HepG2 (cell line): ENCODE results near the gene CATSPERD. TPM values are rescaled to one million over a fixed set of nuclear protein-coding genes. Genes with fewer than 3 reads are reported as not detected.

Source experiments
- ATF7-NPFF ChIP-seq: sonication (generic); formaldehyde crosslinking; IDR thresholded peaks from 2 replicates; pipeline ENCODE4 v1.8.1; 2023; ENCODE audit warnings: mild to moderate bottlenecking, low read depth, missing genetic modification reagents, moderate library complexity
- CREB1 ChIP-seq, 2 experiments: fragments of 450-650 bp in 1 of 2; IDR thresholded peaks; 2 replicates each; pipeline ENCODE4 v1.6.1; 2016 to 2017; ENCODE audit warnings: control low read depth in 1 of 2, mild to moderate bottlenecking in 1 of 2, missing compliant biosample characterization in 1 of 2, missing genetic modification characterization in 1 of 2
- ETV6 ChIP-seq: sonication (generic); formaldehyde crosslinking; conservative IDR thresholded peaks from 2 replicates; pipeline ENCODE4 v1.4.0; 2020; ENCODE audit warnings: missing genetic modification reagents
- ISL2 ChIP-seq: sonication (generic); formaldehyde crosslinking; IDR thresholded peaks from 2 replicates; pipeline ENCODE4 v1.5.0; 2020; ENCODE audit warnings: missing genetic modification reagents
- KLF11 ChIP-seq: IDR thresholded peaks from 2 replicates; pipeline ENCODE4 v1.6.1; 2016; ENCODE audit warnings: missing compliant biosample characterization
- NRL ChIP-seq: sonication (generic); formaldehyde crosslinking; IDR thresholded peaks from 2 replicates; pipeline ENCODE4 v1.5.0; 2020; ENCODE audit warnings: missing genetic modification reagents, mild to moderate bottlenecking, moderate library complexity, borderline replicate concordance
- SIX4 ChIP-seq: sonication (generic); formaldehyde crosslinking; IDR thresholded peaks from 2 replicates; pipeline ENCODE4 v1.4.0; 2020; ENCODE audit warnings: missing genetic modification reagents
- SP2 ChIP-seq: sonication (generic); formaldehyde crosslinking; IDR thresholded peaks from 2 replicates; pipeline ENCODE4 v1.5.1; 2020; ENCODE audit warnings: mild to moderate bottlenecking, missing genetic modification reagents
- STAG1 ChIP-seq: sonication (generic); formaldehyde crosslinking; IDR thresholded peaks from 2 replicates; pipeline ENCODE4 v1.4.0; 2020; ENCODE audit warnings: missing genetic modification reagents
- TSC22D2 ChIP-seq: sonication (generic); formaldehyde crosslinking; IDR thresholded peaks from 2 replicates; pipeline ENCODE4 v1.5.1; 2020; ENCODE audit warnings: missing genetic modification reagents, mild to moderate bottlenecking, borderline replicate concordance
- YEATS2 ChIP-seq: sonication (generic); formaldehyde crosslinking; IDR thresholded peaks from 2 replicates; pipeline ENCODE4 v1.4.0; 2020; ENCODE audit warnings: missing genetic modification reagents, borderline replicate concordance
- ZFP90 ChIP-seq: sonication (generic); formaldehyde crosslinking; IDR thresholded peaks from 2 replicates; pipeline ENCODE4 v1.8.0; 2022; ENCODE audit warnings: missing genetic modification reagents, mild to moderate bottlenecking, inconsistent platforms, borderline replicate concordance
- ZMYM2 ChIP-seq: sonication (generic); formaldehyde crosslinking; IDR thresholded peaks from 2 replicates; pipeline ENCODE4 v1.8.0; 2022; ENCODE audit warnings: mild to moderate bottlenecking, missing genetic modification reagents
- ZNF260 ChIP-seq: sonication (generic); formaldehyde crosslinking; IDR thresholded peaks from 2 replicates; pipeline ENCODE4 v1.4.0; 2020; ENCODE audit warnings: missing genetic modification reagents, low read depth, mild to moderate bottlenecking, borderline replicate concordance
- ZNF329 ChIP-seq: sonication (generic); formaldehyde crosslinking; IDR thresholded peaks from 2 replicates; pipeline ENCODE4 v1.9.0; 2021; ENCODE audit warnings: low read depth, mild to moderate bottlenecking, missing genetic modification reagents
- ZNF350 ChIP-seq: sonication (generic); formaldehyde crosslinking; IDR thresholded peaks from 2 replicates; pipeline ENCODE4 v1.4.0; 2020; ENCODE audit warnings: mild to moderate bottlenecking, low read depth, missing genetic modification reagents, borderline replicate concordance
- ZNF556 ChIP-seq: sonication (generic); formaldehyde crosslinking; IDR thresholded peaks from 2 replicates; pipeline ENCODE4 v1.4.0; 2020; ENCODE audit warnings: mild to moderate bottlenecking, missing genetic modification reagents, borderline replicate concordance
- ZNF768 ChIP-seq: sonication (generic); formaldehyde crosslinking; IDR thresholded peaks from 2 replicates; pipeline ENCODE4 v1.4.0; 2020; ENCODE audit warnings: missing genetic modification reagents
- polyA plus RNA-seq, 8 experiments: library from polyadenylated mRNA; depleted of rRNA in 3 of 8; stranded (reverse) in 7 of 8; unstranded in 1 of 8; fragments of >200 nt; fragmentation: Illumina TruSeq in 4 of 8; extraction: Trizol in 4 of 8; gene quantifications; 2 replicates each; pipeline versions ENCODE4 v1.2.1 to v1.2.3, GENCODE V29; 2011 to 2016; ENCODE audit warnings: low read depth in 4 of 8, missing spikeins in 1 of 8, mixed read lengths in 1 of 8; ENCODE audit not compliant: insufficient read depth in 1 of 8
- total RNA-seq, 5 experiments: library from RNA; depleted of rRNA; stranded (reverse); fragments of >200 nt; fragmentation: Illumina TruSeq; extraction: Trizol; gene quantifications; 2 replicates each; pipeline ENCODE4 v1.2.3, GENCODE V29; 2016; ENCODE audit warnings: low read depth in 1 of 5
- TF ChIP-seq, protein P1 (sequence below): sonication (generic); formaldehyde crosslinking; conservative IDR thresholded peaks from 2 replicates; pipeline ENCODE4 v1.4.0; 2020; ENCODE audit warnings: missing genetic modification reagents
- TF ChIP-seq, protein P2 (sequence below): IDR thresholded peaks from 2 replicates; pipeline ENCODE4 v1.6.1; 2016; ENCODE audit warnings: missing biosample characterization, missing genetic modification reagents, low read depth
- TF ChIP-seq, protein P3 (sequence below): sonication (generic); formaldehyde crosslinking; IDR thresholded peaks from 2 replicates; pipeline ENCODE4 v1.4.0; 2020; ENCODE audit warnings: missing genetic modification reagents, mild to moderate bottlenecking, borderline replicate concordance

CATSPERD gene
- total and polyA plus RNA-seq, 2 of the 13 experiments (the other 11 are each of a cell fraction or from before 2014, with no cell fraction given): 0.04 TPM; not detected in 1

DNA sequence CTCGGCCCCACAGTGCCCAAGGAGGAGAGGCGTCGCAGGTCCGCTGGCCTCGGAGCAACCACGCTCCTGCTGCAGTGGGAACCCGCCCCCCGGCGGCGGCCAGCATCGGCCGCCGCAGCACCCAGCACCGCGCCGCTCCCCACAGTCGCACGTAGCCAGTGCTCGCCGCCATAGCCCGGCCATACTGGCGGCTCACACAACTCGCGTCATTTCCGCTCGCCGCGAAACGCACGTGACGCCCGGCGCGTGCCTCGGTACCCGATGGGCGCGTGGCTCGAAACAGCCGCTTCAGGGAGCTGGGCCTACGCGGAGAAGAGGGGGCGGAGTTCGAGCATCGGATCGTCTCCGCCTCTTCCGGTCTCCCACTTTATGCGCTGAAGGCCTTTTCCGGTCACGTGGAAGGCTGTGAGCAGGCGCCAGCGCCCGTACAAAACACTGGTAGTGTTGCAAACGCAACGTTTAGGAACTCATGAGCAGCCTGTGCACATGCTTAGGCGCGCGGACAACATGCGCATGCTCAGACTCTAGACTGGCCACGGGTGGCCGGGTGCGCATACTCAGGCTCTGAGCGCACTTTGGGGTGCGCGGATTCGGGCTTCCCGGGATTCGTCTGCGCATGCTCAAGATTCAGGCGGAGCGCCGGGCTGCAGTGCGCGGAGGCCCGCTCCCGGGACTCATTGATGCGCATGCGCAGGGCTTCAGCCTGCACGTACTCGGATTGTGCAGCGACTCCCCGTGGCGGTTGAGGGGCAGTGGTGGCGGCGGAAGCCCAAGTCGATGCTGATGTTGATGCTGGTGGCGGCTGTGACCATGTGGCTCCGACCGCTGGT lies at the start of gene CATSPERD, which contains the start of gene LONP1 (continued):
- no peak; the same call in 1 of the 2 replicates for TF ChIP-seq ZNF556
- peak; percentile 93 for TF ChIP-seq YEATS2 (CRISPR knock-in tag)
- TF ChIP-seq NRL (CRISPR knock-in tag): peak; percentile 41; the same call in 1 of the 2 replicates
- peak; percentile 71 for TF ChIP-seq SIX4 (CRISPR knock-in tag)
- no peak for TF ChIP-seq ZNF260
- TF ChIP-seq ZMYM2 (CRISPR knock-in tag): peak; percentile 32; the same call in 1 of the 2 replicates
- TF ChIP-seq, protein P1, sequence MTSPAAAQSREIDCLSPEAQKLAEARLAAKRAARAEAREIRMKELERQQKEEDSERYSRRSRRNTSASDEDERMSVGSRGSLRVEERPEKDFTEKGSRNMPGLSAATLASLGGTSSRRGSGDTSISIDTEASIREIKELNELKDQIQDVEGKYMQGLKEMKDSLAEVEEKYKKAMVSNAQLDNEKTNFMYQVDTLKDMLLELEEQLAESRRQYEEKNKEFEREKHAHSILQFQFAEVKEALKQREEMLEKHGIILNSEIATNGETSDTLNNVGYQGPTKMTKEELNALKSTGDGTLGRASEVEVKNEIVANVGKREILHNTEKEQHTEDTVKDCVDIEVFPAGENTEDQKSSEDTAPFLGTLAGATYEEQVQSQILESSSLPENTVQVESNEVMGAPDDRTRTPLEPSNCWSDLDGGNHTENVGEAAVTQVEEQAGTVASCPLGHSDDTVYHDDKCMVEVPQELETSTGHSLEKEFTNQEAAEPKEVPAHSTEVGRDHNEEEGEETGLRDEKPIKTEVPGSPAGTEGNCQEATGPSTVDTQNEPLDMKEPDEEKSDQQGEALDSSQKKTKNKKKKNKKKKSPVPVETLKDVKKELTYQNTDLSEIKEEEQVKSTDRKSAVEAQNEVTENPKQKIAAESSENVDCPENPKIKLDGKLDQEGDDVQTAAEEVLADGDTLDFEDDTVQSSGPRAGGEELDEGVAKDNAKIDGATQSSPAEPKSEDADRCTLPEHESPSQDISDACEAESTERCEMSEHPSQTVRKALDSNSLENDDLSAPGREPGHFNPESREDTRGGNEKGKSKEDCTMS (CRISPR knock-in tag): no peak
- peak; percentile 81; the same call in 1 of the 2 replicates for TF ChIP-seq KLF11
- peak; percentile 63 for TF ChIP-seq ATF7-NPFF (CRISPR knock-in tag)
- peak; percentile 82 for TF ChIP-seq ZNF768
- TF ChIP-seq ZNF350 (CRISPR knock-in tag): peak; percentile 91; the same call in 1 of the 2 replicates
- no peak for TF ChIP-seq ZNF329 (CRISPR knock-in tag)
- TF ChIP-seq, protein P2, sequence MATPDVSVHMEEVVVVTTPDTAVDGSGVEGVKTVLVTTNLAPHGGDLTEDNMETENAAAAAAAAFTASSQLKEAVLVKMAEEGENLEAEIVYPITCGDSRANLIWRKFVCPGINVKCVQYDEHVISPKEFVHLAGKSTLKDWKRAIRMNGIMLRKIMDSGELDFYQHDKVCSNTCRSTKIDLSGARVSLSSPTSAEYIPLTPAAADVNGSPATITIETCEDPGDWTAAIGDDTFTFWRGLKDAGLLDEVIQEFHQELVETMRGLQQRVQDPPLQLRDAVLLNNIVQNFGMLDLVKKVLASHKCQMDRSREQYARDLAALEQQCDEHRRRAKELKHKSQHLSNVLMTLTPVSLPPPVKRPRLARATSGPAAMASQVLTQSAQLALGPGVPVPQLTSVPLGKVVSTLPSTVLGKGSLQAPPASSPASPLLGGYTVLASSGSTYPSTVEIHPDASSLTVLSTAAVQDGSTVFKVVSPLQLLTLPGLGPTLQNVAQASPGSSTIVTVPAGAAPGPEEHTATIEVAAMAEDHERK (CRISPR knock-in tag): peak; percentile 67
- TF ChIP-seq, protein P3, sequence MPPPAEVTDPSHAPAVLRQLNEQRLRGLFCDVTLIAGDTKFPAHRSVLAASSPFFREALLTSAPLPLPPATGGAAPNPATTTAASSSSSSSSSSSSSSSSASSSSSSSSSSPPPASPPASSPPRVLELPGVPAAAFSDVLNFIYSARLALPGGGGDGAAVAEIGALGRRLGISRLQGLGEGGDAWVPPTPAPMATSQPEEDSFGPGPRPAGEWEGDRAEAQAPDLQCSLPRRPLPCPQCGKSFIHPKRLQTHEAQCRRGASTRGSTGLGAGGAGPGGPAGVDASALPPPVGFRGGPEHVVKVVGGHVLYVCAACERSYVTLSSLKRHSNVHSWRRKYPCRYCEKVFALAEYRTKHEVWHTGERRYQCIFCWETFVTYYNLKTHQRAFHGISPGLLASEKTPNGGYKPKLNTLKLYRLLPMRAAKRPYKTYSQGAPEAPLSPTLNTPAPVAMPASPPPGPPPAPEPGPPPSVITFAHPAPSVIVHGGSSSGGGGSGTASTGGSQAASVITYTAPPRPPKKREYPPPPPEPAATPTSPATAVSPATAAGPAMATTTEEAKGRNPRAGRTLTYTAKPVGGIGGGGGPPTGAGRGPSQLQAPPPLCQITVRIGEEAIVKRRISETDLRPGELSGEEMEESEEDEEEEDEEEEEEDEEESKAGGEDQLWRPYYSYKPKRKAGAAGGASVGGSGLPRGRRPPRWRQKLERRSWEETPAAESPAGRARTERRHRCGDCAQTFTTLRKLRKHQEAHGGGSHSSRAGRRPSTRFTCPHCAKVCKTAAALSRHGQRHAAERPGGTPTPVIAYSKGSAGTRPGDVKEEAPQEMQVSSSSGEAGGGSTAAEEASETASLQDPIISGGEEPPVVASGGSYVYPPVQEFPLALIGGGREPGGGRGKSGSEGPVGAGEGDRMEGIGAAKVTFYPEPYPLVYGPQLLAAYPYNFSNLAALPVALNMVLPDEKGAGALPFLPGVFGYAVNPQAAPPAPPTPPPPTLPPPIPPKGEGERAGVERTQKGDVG (CRISPR knock-in tag): peak; percentile 76; the same call in 1 of the 2 replicates
- peak; percentile 54; the same call in 1 of the 2 replicates for TF ChIP-seq ISL2 (CRISPR knock-in tag)
- TF ChIP-seq STAG1 (CRISPR knock-in tag): peak; percentile 30; the same call in 1 of the 2 replicates
- TF ChIP-seq ZFP90 (CRISPR knock-in tag): peak; percentile 93
- TF ChIP-seq TSC22D2: peak; percentile 67; the same call in 1 of the 2 replicates
- peak; percentile 78 for TF ChIP-seq SP2 (CRISPR knock-in tag)
- peak; percentile 95 for TF ChIP-seq CREB1 (IDR thresholded peaks at IDR 0.05)
- TF ChIP-seq CREB1 (CRISPR knock-in tag; IDR thresholded peaks at IDR 0.05): peak; percentile 97
- peak; percentile 51; the same call in 1 of the 2 replicates for TF ChIP-seq ETV6
